H1 (cell line): ENCODE results near the gene HIVEP3. TPM values are rescaled to one million over a fixed set of nuclear protein-coding genes. Genes with fewer than 3 reads are reported as not detected.
"Not testable (repeated sequence)": the region's sequence is repeated elsewhere in the genome, so short reads cannot be mapped to it uniquely, and the experiment has no call there.

Experiments
- CTCF ChIA-PET: fragments of 300-600 bp; sonication (Branson Sonifier 250); formaldehyde crosslinking; loops from one replicate; lab custom pipeline; 2021; ENCODE audit not compliant: partially characterized antibody; lab: Charles Lee
- POLR2A ChIA-PET: fragments of 300-600 bp; sonication (Branson Sonifier 250); formaldehyde crosslinking; loops from one replicate; lab custom pipeline; 2021; ENCODE audit warnings: inconsistent platforms; ENCODE audit not compliant: partially characterized antibody; lab: Charles Lee
- DNase-seq, 2 experiments: peaks; one replicate each; pipeline versions ENCODE4 v3.0.0 to v3.0.0-alpha.2; 2010 to 2022; ENCODE audit warnings: low spot score in 2 of 2, low read depth in 1 of 2, mixed read lengths in 1 of 2
- FAIRE-seq: peaks from 2 replicates; lab custom pipeline; 2011; peaks lifted over from hg19 to GRCh38; lab: Jason Lieb, UNC
- H2AFZ ChIP-seq: 2 replicates; pipeline ENCODE4 v1.8.1; 2012; ENCODE audit warnings: low read length, inconsistent platforms
- H2AK5ac ChIP-seq: 2 replicates; pipeline ENCODE4 v1.6.1; 2013; ENCODE audit warnings: low read depth, low read length
- H2BK120ac ChIP-seq: replicated peaks from 2 replicates; pipeline ENCODE3; 2013; ENCODE audit warnings: low read depth, low read length, inconsistent platforms
- H2BK12ac ChIP-seq: 2 replicates; pipeline ENCODE4 v1.6.1; 2013; ENCODE audit warnings: low read depth, low read length
- H2BK15ac ChIP-seq: 2 replicates; pipeline ENCODE4 v1.6.1; 2013; ENCODE audit warnings: low read length
- H2BK20ac ChIP-seq: 2 replicates; pipeline ENCODE4 v1.6.1; 2013; ENCODE audit warnings: low read length
- H2BK5ac ChIP-seq: 2 replicates; pipeline ENCODE4 v1.6.1; 2013; ENCODE audit warnings: low read depth, low read length
- H3K14ac ChIP-seq: 2 replicates; pipeline ENCODE4 v1.6.1; 2013; ENCODE audit warnings: inconsistent platforms; ENCODE audit not compliant: insufficient read length
- H3K18ac ChIP-seq: 2 replicates; pipeline ENCODE4 v1.6.1; 2013; ENCODE audit warnings: low read length; ENCODE audit errors: extremely low read depth
- H3K23ac ChIP-seq: 2 replicates; pipeline ENCODE4 v1.6.1; 2013; ENCODE audit warnings: inconsistent platforms; ENCODE audit not compliant: insufficient read length
- H3K23me2 ChIP-seq: 2 replicates; pipeline ENCODE4 v1.6.1; 2013; ENCODE audit warnings: low read depth, low read length
- H3K27ac ChIP-seq: 2 replicates; pipeline ENCODE4 v1.6.1; 2011; ENCODE audit warnings: low read depth, low read length, inconsistent platforms
- H3K27me3 ChIP-seq, 4 experiments: replicated peaks in 1 of 4; 1 replicate in 1 of 4; 2 replicates in 3 of 4; pipeline versions ENCODE4 v1.6.1 to v1.8.1; 2011 to 2013; ENCODE audit warnings: low read length in 3 of 4, mild to moderate bottlenecking in 3 of 4, inconsistent platforms in 2 of 4, mixed read lengths in 2 of 4, moderate library complexity in 1 of 4; ENCODE audit not compliant: control insufficient read depth in 3 of 4, insufficient read depth in 3 of 4; ENCODE audit errors: extremely low read depth in 1 of 4
- H3K36me3 ChIP-seq, 4 experiments: 2 replicates each; pipeline versions ENCODE4 v1.6.1 to v1.8.1; 2011 to 2013; ENCODE audit warnings: mild to moderate bottlenecking in 4 of 4, low read length in 3 of 4, moderate library complexity in 2 of 4, control low read depth in 1 of 4, inconsistent platforms in 1 of 4; ENCODE audit not compliant: insufficient read depth in 4 of 4, control insufficient read depth in 2 of 4
- H3K4ac ChIP-seq: replicated peaks from 2 replicates; pipeline ENCODE3; 2013; ENCODE audit warnings: low read length, low read depth, mixed read lengths, inconsistent platforms; ENCODE audit not compliant: insufficient read length
- H3K4me1 ChIP-seq, 4 experiments: replicated peaks in 1 of 4; 1 replicate in 1 of 4; 2 replicates in 3 of 4; pipeline versions ENCODE4 v1.6.1 to v1.8.1; 2011 to 2013; ENCODE audit warnings: low read length in 3 of 4, inconsistent platforms in 2 of 4, mixed read lengths in 1 of 4; ENCODE audit not compliant: insufficient read depth in 4 of 4, control insufficient read depth in 3 of 4
- H3K4me2 ChIP-seq, 2 experiments: 2 replicates each; pipeline versions ENCODE4 v1.6.1 to v1.8.1; 2011 to 2013; ENCODE audit warnings: low read depth in 2 of 2, low read length in 2 of 2, control low read depth in 1 of 2, inconsistent platforms in 1 of 2, mild to moderate bottlenecking in 1 of 2; ENCODE audit not compliant: insufficient read depth in 1 of 2
- H3K4me3 ChIP-seq, 4 experiments: fragments of 200-600, 300-600 bp in 1 of 4; sonication (generic), shearing (Covaris generic), sonication (Bioruptor Twin) in 1 of 4; 2 replicates each; pipeline versions ENCODE4 v1.5.1 to v1.8.1; 2011 to 2016; ENCODE audit warnings: low read length in 4 of 4, low read depth in 3 of 4, control low read depth in 2 of 4, inconsistent platforms in 2 of 4, mild to moderate bottlenecking in 2 of 4, mixed read lengths in 1 of 4, moderate library complexity in 1 of 4; ENCODE audit not compliant: insufficient read depth in 2 of 4; ENCODE audit errors: extremely low read depth in 1 of 4
- H3K56ac ChIP-seq: replicated peaks from 2 replicates; pipeline ENCODE3; 2013; ENCODE audit warnings: low read depth, mild to moderate bottlenecking, mixed read lengths, low read length, inconsistent platforms; ENCODE audit not compliant: insufficient read length
- H3K79me1 ChIP-seq: 2 replicates; pipeline ENCODE4 v1.6.1; 2013; ENCODE audit warnings: low read depth, low read length, control low read depth
- H3K79me2 ChIP-seq, 2 experiments: 2 replicates each; pipeline versions ENCODE4 v1.6.1 to v1.8.1; 2012 to 2013; ENCODE audit warnings: low read length in 2 of 2, mild to moderate bottlenecking in 2 of 2, inconsistent platforms in 1 of 2; ENCODE audit not compliant: insufficient read depth in 2 of 2, control insufficient read depth in 1 of 2
- H3K9ac ChIP-seq, 4 experiments: replicated peaks in 1 of 4; 1 replicate in 1 of 4; 2 replicates in 3 of 4; pipeline versions ENCODE4 v1.6.1 to v1.8.1; 2011 to 2013; ENCODE audit warnings: low read depth in 3 of 4, low read length in 3 of 4, control low read depth in 2 of 4, mild to moderate bottlenecking in 2 of 4, moderate library complexity in 2 of 4, inconsistent platforms in 1 of 4; ENCODE audit errors: extremely low read depth in 1 of 4
- H3K9me3 ChIP-seq, 2 experiments: 2 replicates each; pipeline versions ENCODE4 v1.6.1 to v1.8.1; 2012 to 2013; ENCODE audit warnings: mild to moderate bottlenecking in 2 of 2, moderate library complexity in 2 of 2, control low read depth in 1 of 2, inconsistent platforms in 1 of 2, low read depth in 1 of 2, low read length in 1 of 2, mixed read lengths in 1 of 2; ENCODE audit not compliant: insufficient read depth in 2 of 2
- H4K20me1 ChIP-seq, 2 experiments: replicated peaks in 1 of 2; 2 replicates each; pipeline versions ENCODE3 to v1.8.1; 2011 to 2013; ENCODE audit warnings: inconsistent platforms in 2 of 2, low read length in 2 of 2, mild to moderate bottlenecking in 1 of 2; ENCODE audit not compliant: insufficient read depth in 2 of 2, control insufficient read depth in 1 of 2
- H4K5ac ChIP-seq: 2 replicates; pipeline ENCODE4 v1.6.1; 2013; ENCODE audit warnings: low read length, low read depth, mixed read lengths, inconsistent platforms; ENCODE audit not compliant: insufficient read length
- H4K8ac ChIP-seq: 2 replicates; pipeline ENCODE4 v1.8.0; 2013; ENCODE audit warnings: mild to moderate bottlenecking, moderate library complexity, low read length, inconsistent platforms; ENCODE audit not compliant: insufficient read depth; ENCODE audit errors: extremely low read depth
- H4K91ac ChIP-seq: replicated peaks from 2 replicates; pipeline ENCODE3; 2013; ENCODE audit warnings: low read length, mixed read lengths, inconsistent platforms; ENCODE audit not compliant: insufficient read length
- WGBS, 2 experiments: shearing (Covaris generic) in 1 of 2; methylation state at CpG; one replicate each; pipeline versions ENCODE4 v1.1.6 to v1.1.7; 2013 to 2015; ENCODE audit warnings: low lambda C conversion rate in 2 of 2, mixed read lengths in 2 of 2, inconsistent platforms in 1 of 2, low coverage in 1 of 2, missing lambda C conversion rate in 1 of 2; ENCODE audit not compliant: insufficient replicate concordance in 2 of 2, insufficient coverage in 1 of 2, insufficient read length in 1 of 2; ENCODE audit errors: extremely low coverage in 1 of 2, missing lambda C conversion rate in 1 of 2; 5-methylcytosine and 5-hydroxymethylcytosine counted together
- polyA plus RNA-seq, 7 experiments: library from polyadenylated mRNA; depleted of rRNA in 3 of 7; stranded (reverse) in 5 of 7; unstranded in 2 of 7; fragments of >200 nt in 5 of 7; fragments of 200-250 nt in 2 of 7; gene quantifications; 1 replicate in 5 of 7; 2 replicates in 1 of 7; 4 replicates in 1 of 7; pipeline versions ENCODE4 v1.2.1 to v1.2.3, GENCODE V29; 2011 to 2013; ENCODE audit warnings: missing spikeins in 2 of 7, mixed read lengths in 2 of 7
- total RNA-seq: library from RNA; stranded (reverse); fragmentation: NEBNext Ultra II Directional; extraction: Animal tissue kit (Norgen Biotek cat#: 25700); gene quantifications from 2 replicates; pipeline ENCODE4 v1.2.1, GENCODE V29; 2021

HIVEP3 gene
- total and polyA plus RNA-seq, 2 of the 8 experiments (the other 6 are each of a cell fraction or from before 2014, with no cell fraction given), result 0.24 to 0.69 TPM

- H3K79me2 ChIP-seq, H2BK120ac ChIP-seq, H3K36me3 ChIP-seq, H2BK12ac ChIP-seq, H4K20me1 ChIP-seq, H2AFZ ChIP-seq, H4K91ac ChIP-seq, H3K23ac ChIP-seq, H4K8ac ChIP-seq, H3K4me2 ChIP-seq, H3K14ac ChIP-seq, CTCF ChIA-PET, H2BK15ac ChIP-seq, H3K27ac ChIP-seq, H2BK5ac ChIP-seq, DNase-seq, H3K23me2 ChIP-seq, H3K18ac ChIP-seq, H3K4me3 ChIP-seq, H3K9me3 ChIP-seq, H2AK5ac ChIP-seq, H3K27me3 ChIP-seq, H3K4me1 ChIP-seq, H3K56ac ChIP-seq, H4K5ac ChIP-seq, POLR2A ChIA-PET, FAIRE-seq, H3K79me1 ChIP-seq, H3K9ac ChIP-seq, H3K4ac ChIP-seq, H2BK20ac ChIP-seq: not testable (repeated sequence)
- WGBS, 2 experiments, result 77% methylated on average over 3 of the region's 3 CpGs; no CpG with 5 or more reads in 1 of the 2 experiments
Observed at GRCh38 chr1:41951492-41951891, 32.8 kb upstream of the HIVEP3 start.
